Measurements from ENCODE around the gene CFB. TPM values are rescaled to one million over a fixed set of nuclear protein-coding genes. Genes with fewer than 3 reads are reported as not detected.
A peak's percentile ranks its signal among the peaks of the same experiment; 100 is the strongest.

The CFB gene
- total RNA-seq, 1 experiment from 2014 or later = 0.31 TPM

GRCh38 chr6:31971993-31972708, 26.3 kb downstream of the CFB start, which contains the start of gene DXO:
TSS of gene DXO (minus strand) at chr6:31972138. CDS start at chr6:31971675, 463 bp downstream.
- DNase-seq = peak; percentile 97
- peak within 1 kb of the TSS; percentile 56; the same call in 1 of the 2 replicates for H3K14ac ChIP-seq (ENCODE audit: insufficient read depth, low read length)
- peak within 1 kb of the TSS; percentile 16 for H3K27ac ChIP-seq (ENCODE audit: insufficient read length, low read depth, low read length)
- no peak within 1 kb of the TSS for H3T11ph ChIP-seq (ENCODE audit: low read length)
- no peaks in the 10 kb centered on the region; the same call in 1 of the 2 replicates for H3K27me3 Mint-ChIP-seq (ENCODE audit: low read depth)
- peak within 1 kb of the TSS; percentile 87 for H3K18ac ChIP-seq (ENCODE audit: insufficient read length, low read depth, low read length)
- peak within 1 kb of the TSS; percentile 2 for H4K91ac ChIP-seq (ENCODE audit: insufficient read length, low read depth, low read length)
- H3K9me3 ChIP-seq (ENCODE audit: control insufficient read depth, low read depth, low read length) = no peaks in the 10 kb centered on the region
- H2AK5ac ChIP-seq (ENCODE audit: insufficient read length, low read length) = no peak within 1 kb of the TSS
- no peak within 1 kb of the TSS for H3K23ac ChIP-seq (ENCODE audit: insufficient read length, low read depth, low read length)
- H2AFZ ChIP-seq (ENCODE audit: low read length) = no peak within 1 kb of the TSS
- H3K4ac ChIP-seq (ENCODE audit: low read depth, low read length) = 0 out of 2 replicates have a peak within 1 kb of the TSS, but pooled peaks have one; percentile 3
- H4K20me1 ChIP-seq (ENCODE audit: control insufficient read depth, insufficient read depth, insufficient read length) = no peaks in the 10 kb centered on the region
- H3K27me3 ChIP-seq (ENCODE audit: insufficient read depth, low read length) = no peaks in the 10 kb centered on the region
- H3K23me2 ChIP-seq (ENCODE audit: insufficient read length, low read depth, low read length, poor library complexity, severe bottlenecking) = peaks cover 6% of the 10 kb centered on the region
- peak within 1 kb of the TSS; percentile 18 for H2BK12ac ChIP-seq (ENCODE audit: insufficient read length, low read depth, low read length)
- H4K8ac ChIP-seq (replicated peaks; ENCODE audit: insufficient read length, low read depth, low read length) = no peak within 1 kb of the TSS
- H2BK15ac ChIP-seq (ENCODE audit: low read depth, low read length) = no peak within 1 kb of the TSS
- peak within 1 kb of the TSS; percentile 91 to 97 for H3K4me3 Mint-ChIP-seq
- WGBS (ENCODE audit: extremely low coverage, insufficient read length, low lambda C conversion rate) = no CpG with 5 or more reads among the region's 62 CpGs
- H3K27ac Mint-ChIP-seq = peak within 1 kb of the TSS; percentile 100
- H3K36me3 Mint-ChIP-seq (ENCODE audit: insufficient read depth in 1 of 3, low read depth in 3 of 3) = peaks cover 32 to 61% (median 56%) of the 10 kb centered on the region in 3 experiments
- H2BK20ac ChIP-seq (ENCODE audit: low read depth, low read length, poor library complexity, severe bottlenecking) = no peak within 1 kb of the TSS
- no peaks in the 10 kb centered on the region for H3K79me1 ChIP-seq (ENCODE audit: insufficient read depth, low read depth, low read length, poor library complexity, severe bottlenecking)
- peak within 1 kb of the TSS; percentile 94 for H3K4me2 ChIP-seq (ENCODE audit: insufficient read depth, insufficient read length, low read length)
- H3K56ac ChIP-seq (ENCODE audit: insufficient read length, low read depth, low read length) = no peak within 1 kb of the TSS
- TF ChIP-seq, protein P1, sequence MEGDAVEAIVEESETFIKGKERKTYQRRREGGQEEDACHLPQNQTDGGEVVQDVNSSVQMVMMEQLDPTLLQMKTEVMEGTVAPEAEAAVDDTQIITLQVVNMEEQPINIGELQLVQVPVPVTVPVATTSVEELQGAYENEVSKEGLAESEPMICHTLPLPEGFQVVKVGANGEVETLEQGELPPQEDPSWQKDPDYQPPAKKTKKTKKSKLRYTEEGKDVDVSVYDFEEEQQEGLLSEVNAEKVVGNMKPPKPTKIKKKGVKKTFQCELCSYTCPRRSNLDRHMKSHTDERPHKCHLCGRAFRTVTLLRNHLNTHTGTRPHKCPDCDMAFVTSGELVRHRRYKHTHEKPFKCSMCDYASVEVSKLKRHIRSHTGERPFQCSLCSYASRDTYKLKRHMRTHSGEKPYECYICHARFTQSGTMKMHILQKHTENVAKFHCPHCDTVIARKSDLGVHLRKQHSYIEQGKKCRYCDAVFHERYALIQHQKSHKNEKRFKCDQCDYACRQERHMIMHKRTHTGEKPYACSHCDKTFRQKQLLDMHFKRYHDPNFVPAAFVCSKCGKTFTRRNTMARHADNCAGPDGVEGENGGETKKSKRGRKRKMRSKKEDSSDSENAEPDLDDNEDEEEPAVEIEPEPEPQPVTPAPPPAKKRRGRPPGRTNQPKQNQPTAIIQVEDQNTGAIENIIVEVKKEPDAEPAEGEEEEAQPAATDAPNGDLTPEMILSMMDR (conservative IDR thresholded peaks at IDR 0.05) = no peak
- H3K4me1 Mint-ChIP-seq = peaks cover 8 to 11% of the 10 kb centered on the region in 2 experiments
- peak within 1 kb of the TSS; percentile 13 for H4K5ac ChIP-seq (ENCODE audit: insufficient read length, low read depth, low read length)
- peak within 1 kb of the TSS; percentile 59 for H3K9ac ChIP-seq (ENCODE audit: extremely low read depth, insufficient read length, low read length)
- peaks cover 3% of the 10 kb centered on the region; the same call in 1 of the 2 replicates for H3K4me1 ChIP-seq (ENCODE audit: insufficient read depth, low read length)
- no peaks in the 10 kb centered on the region; the same call in 1 of the 2 replicates for H3K79me2 ChIP-seq (ENCODE audit: insufficient read depth, low read length)
- H2BK5ac ChIP-seq (ENCODE audit: insufficient read length, low read length) = no peak within 1 kb of the TSS
- no peak within 1 kb of the TSS for H2BK120ac ChIP-seq (ENCODE audit: low read depth, low read length, poor library complexity, severe bottlenecking)
- H3K9me3 Mint-ChIP-seq = peaks cover 6 to 13% of the 10 kb centered on the region in 2 experiments
